GM18519 (cell line): Measurements from ENCODE around the gene MRRF.

Source experiments
- ATAC-seq: cut with Tn5 transposase; IDR thresholded peaks from one replicate; pipeline ENCODE4 v1.9.1; 2021; ENCODE audit warnings: mild to moderate bottlenecking, moderate library complexity; ENCODE audit not compliant: unreplicated experiment, low FRiP score

Gene MRRF

GRCh38 chr9:122374885-122375420 lies 110.3 kb downstream of the MRRF start:
- no peak for ATAC-seq

DNA sequence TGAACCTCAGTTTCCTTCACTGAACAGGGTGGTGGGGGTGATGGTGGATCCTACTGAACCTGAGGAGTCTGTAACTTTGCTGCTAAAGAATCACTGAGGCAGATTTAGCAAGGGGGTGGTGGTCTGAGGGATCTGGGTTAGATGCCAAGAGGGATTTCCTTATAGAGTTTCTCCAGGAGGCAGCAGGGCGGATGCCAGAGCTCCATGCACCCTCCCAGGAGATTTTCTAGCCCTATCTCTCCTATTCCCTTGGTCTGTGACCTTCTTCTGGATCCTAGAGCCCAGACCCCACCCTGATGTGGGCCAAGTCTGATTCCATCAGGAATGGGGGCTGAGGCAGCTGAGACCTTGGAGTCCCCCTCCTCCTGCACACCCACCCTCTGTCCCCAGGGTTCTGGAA lies 112.1 kb downstream of the MRRF start:
- ATAC-seq, result no peak

DNA sequence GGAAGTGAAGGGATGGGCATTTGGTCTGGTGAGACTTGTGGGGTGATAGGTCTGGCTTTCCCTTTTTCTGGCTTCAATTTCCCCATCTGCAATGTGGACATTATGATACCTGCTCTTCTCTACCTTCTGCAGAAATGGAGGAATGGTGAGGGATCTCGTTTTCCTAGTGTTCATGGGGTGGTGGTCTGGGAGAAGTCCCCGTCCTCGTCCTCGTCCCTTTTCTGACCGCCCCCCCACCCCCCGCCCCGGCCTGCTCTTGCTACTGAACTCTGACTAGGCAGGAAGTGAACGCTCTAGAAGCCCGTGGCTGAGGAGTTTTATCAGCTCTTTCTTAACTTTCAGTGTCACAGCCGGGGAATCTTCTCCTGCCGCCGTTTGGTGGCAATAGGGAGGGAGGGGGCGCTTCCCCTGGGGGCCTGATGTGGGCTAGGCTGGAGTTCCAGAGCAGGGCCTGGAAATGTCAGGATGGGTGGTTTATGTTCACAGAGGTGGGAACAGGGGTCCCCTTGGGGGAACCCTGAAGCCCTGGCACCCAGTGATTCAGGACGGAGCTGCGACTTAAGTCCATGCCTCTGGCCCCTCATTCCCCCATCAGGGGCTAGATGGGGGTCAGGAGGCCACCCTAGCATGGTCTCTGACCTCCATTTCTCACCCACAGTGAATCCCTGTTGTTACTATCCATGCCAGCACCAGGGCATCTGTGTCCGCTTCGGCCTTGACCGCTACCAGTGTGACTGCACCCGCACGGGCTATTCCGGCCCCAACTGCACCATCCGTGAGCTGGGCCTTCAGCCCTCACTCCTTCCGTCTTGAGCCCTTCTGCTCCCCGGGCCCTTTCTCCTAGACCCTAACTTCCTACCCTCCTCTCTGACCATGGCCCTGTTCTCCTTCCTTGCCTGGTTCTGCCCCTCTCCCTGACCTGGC lies 112.8 kb downstream of the MRRF start:
- ATAC-seq, result no peak

DNA sequence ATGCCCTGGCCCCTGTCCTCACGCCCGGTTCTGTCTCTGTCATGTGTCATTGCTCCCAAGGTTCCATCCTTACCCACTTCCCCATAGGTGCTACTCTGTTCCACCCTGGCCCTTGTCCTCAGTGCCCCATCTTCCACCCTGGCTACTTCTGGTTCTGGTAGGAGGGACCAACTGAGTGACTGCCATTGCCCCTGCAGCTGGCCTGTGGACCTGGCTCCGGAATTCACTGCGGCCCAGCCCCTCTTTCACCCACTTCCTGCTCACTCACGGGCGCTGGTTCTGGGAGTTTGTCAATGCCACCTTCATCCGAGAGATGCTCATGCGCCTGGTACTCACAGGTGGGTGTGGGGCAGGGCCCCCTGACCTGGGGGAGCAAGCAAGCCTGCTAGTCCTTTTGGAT lies 113.6 kb downstream of the MRRF start:
- ATAC-seq, result no peak

DNA sequence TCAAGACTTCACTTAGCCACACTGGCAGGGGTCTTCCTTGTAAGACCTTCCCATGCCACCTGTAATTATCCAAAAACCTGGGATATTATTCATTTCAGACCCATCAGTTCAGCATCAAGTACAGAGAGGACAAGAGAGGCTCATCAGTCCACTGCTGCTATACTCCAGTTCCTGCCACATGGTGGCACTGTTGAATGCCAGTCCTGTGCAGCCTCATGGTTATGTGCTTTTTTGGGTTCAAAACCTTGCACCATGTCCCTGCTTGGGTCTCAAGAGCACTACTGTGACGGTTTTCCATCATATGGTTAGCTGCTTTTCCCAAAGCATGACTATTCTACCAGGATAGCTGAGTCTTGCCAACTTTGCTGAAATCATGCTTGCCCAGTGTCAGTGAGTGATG lies 114.7 kb downstream of the MRRF start:
- ATAC-seq, result no peak

- ATAC-seq, result no peak
Observed at GRCh38 chr9:122380293-122380692, 115.6 kb downstream of the MRRF start.
